ENCODE data around the gene DENND2C. TPM values are rescaled to one million over a fixed set of nuclear protein-coding genes. Genes with fewer than 3 reads are reported as not detected.

Gene DENND2C
- total and polyA plus RNA-seq, 2 donors from 2014 or later, result 0.88 to 2.5 TPM

GRCh38 chr1:114610546-114611245 is 59.2 kb downstream of the DENND2C start:
- H3K9me3 ChIP-seq (ENCODE audit: control insufficient read depth in 2 of 3, insufficient read depth in 1 of 3, low read length in 3 of 3), result no peaks in the 10 kb centered on the region
- no peak overlapping the region for H3K27ac ChIP-seq (ENCODE audit: low read depth in 2 of 2, low read length in 2 of 2)
- no peak overlapping the region for H3K9ac ChIP-seq (ENCODE audit: low read length in 3 of 3)
- no peak for FAIRE-seq
- H3K4me3 ChIP-seq (ENCODE audit: low read length in 3 of 3), result no peak overlapping the region
- H3K36me3 ChIP-seq (ENCODE audit: control insufficient read depth in 2 of 3, insufficient read depth in 3 of 3, low read length in 3 of 3), result no peaks in the 10 kb centered on the region
- no peaks in the 10 kb centered on the region for H3K27me3 ChIP-seq (ENCODE audit: control insufficient read depth, insufficient read depth, low read length)
- DNase-seq, result no peak
- H3K4me1 ChIP-seq (ENCODE audit: control insufficient read depth in 2 of 3, insufficient read depth in 2 of 3, low read depth in 1 of 3, low read length in 3 of 3), result no peaks in the 10 kb centered on the region
- no peak for TF ChIP-seq CTCF (IDR thresholded peaks at IDR 0.05; ENCODE audit: borderline replicate concordance, extremely low read depth, insufficient read depth)
- intact Hi-C loops (cut with DNase I), result no loop called here

- no peaks in the 10 kb centered on the region for H3K4me1 ChIP-seq (ENCODE audit: control insufficient read depth in 2 of 3, insufficient read depth in 2 of 3, low read depth in 1 of 3, low read length in 3 of 3)
- FAIRE-seq (no peak), DNase-seq (no peak)
- no peak overlapping the region for H3K9ac ChIP-seq (ENCODE audit: low read length in 3 of 3)
- no peaks in the 10 kb centered on the region for H3K9me3 ChIP-seq (ENCODE audit: control insufficient read depth in 2 of 3, insufficient read depth in 1 of 3, low read length in 3 of 3)
- no peaks in the 10 kb centered on the region for H3K36me3 ChIP-seq (ENCODE audit: control insufficient read depth in 2 of 3, insufficient read depth in 3 of 3, low read length in 3 of 3)
- H3K4me3 ChIP-seq (ENCODE audit: low read length in 3 of 3), result no peak overlapping the region
- H3K27me3 ChIP-seq (ENCODE audit: control insufficient read depth, insufficient read depth, low read length), result no peaks in the 10 kb centered on the region
- no peak overlapping the region for H3K27ac ChIP-seq (ENCODE audit: low read depth in 2 of 2, low read length in 2 of 2)
- intact Hi-C loops (cut with DNase I), result no loop called here
- TF ChIP-seq CTCF (IDR thresholded peaks at IDR 0.05; ENCODE audit: borderline replicate concordance, extremely low read depth, insufficient read depth), result no peak
These were observed 60.0 kb downstream of the DENND2C start for GRCh38 chr1:114609826-114610225.

GRCh38 chr1:114609026-114609425 is 60.8 kb downstream of the DENND2C start:
- Histone ChIP-seq H3K9me3 (ENCODE audit: control insufficient read depth in 2 of 3, insufficient read depth in 1 of 3, low read length in 3 of 3) (no peaks in the 10 kb centered on the region), H3K27me3 (ENCODE audit: control insufficient read depth, insufficient read depth, low read length) (no peaks in the 10 kb centered on the region), H3K4me3 (ENCODE audit: low read length in 3 of 3) (no peak overlapping the region), H3K36me3 (ENCODE audit: control insufficient read depth in 2 of 3, insufficient read depth in 3 of 3, low read length in 3 of 3) (no peaks in the 10 kb centered on the region), H3K27ac (ENCODE audit: low read depth in 2 of 2, low read length in 2 of 2) (no peak overlapping the region), H3K9ac (ENCODE audit: low read length in 3 of 3) (no peak overlapping the region), H3K4me1 (ENCODE audit: control insufficient read depth in 2 of 3, insufficient read depth in 2 of 3, low read depth in 1 of 3, low read length in 3 of 3) (no peaks in the 10 kb centered on the region)
- DNase-seq (no peak), FAIRE-seq (no peak)
- no peak for TF ChIP-seq CTCF (IDR thresholded peaks at IDR 0.05; ENCODE audit: borderline replicate concordance, extremely low read depth, insufficient read depth)
- intact Hi-C loops (cut with DNase I), result no loop called here

GRCh38 chr1:114607223-114607622 is 62.6 kb downstream of the DENND2C start:
- no peak for TF ChIP-seq CTCF (IDR thresholded peaks at IDR 0.05; ENCODE audit: borderline replicate concordance, extremely low read depth, insufficient read depth)
- no peak overlapping the region for H3K27ac ChIP-seq (ENCODE audit: low read depth in 2 of 2, low read length in 2 of 2)
- H3K4me1 ChIP-seq (ENCODE audit: control insufficient read depth in 2 of 3, insufficient read depth in 2 of 3, low read depth in 1 of 3, low read length in 3 of 3), result no peaks in the 10 kb centered on the region
- intact Hi-C loops (cut with DNase I), result no loop called here
- no peak overlapping the region for H3K9ac ChIP-seq (ENCODE audit: low read length in 3 of 3)
- H3K27me3 ChIP-seq (ENCODE audit: control insufficient read depth, insufficient read depth, low read length), result no peaks in the 10 kb centered on the region
- H3K36me3 ChIP-seq (ENCODE audit: control insufficient read depth in 2 of 3, insufficient read depth in 3 of 3, low read length in 3 of 3), result no peaks in the 10 kb centered on the region
- no peaks in the 10 kb centered on the region for H3K9me3 ChIP-seq (ENCODE audit: control insufficient read depth in 2 of 3, insufficient read depth in 1 of 3, low read length in 3 of 3)
- no peak overlapping the region for H3K4me3 ChIP-seq (ENCODE audit: low read length in 3 of 3)
- FAIRE-seq (no peak), DNase-seq (no peak)
